ENCODE data around the gene ZBTB49. TPM values are rescaled to one million over a fixed set of nuclear protein-coding genes. Genes with fewer than 3 reads are reported as not detected.
"Not testable (repeated sequence)": the region's sequence is repeated elsewhere in the genome, so short reads cannot be mapped to it uniquely, and the experiment has no call there.

Gene ZBTB49
- total RNA-seq, 2 donors from 2014 or later, result 8.4 to 10.2 TPM

GRCh38 chr4:4339504-4340085, 49.5 kb downstream of the ZBTB49 start:
- H3K4me3 ChIP-seq, result no peak overlapping the region
- no peaks in the 10 kb centered on the region for H3K9me3 ChIP-seq
- ATAC-seq (ENCODE audit: insufficient number of reproducible peaks, low FRiP score, low read depth), result no peak
- H3K36me3 ChIP-seq, result no peaks in the 10 kb centered on the region
- TF ChIP-seq, protein P1, sequence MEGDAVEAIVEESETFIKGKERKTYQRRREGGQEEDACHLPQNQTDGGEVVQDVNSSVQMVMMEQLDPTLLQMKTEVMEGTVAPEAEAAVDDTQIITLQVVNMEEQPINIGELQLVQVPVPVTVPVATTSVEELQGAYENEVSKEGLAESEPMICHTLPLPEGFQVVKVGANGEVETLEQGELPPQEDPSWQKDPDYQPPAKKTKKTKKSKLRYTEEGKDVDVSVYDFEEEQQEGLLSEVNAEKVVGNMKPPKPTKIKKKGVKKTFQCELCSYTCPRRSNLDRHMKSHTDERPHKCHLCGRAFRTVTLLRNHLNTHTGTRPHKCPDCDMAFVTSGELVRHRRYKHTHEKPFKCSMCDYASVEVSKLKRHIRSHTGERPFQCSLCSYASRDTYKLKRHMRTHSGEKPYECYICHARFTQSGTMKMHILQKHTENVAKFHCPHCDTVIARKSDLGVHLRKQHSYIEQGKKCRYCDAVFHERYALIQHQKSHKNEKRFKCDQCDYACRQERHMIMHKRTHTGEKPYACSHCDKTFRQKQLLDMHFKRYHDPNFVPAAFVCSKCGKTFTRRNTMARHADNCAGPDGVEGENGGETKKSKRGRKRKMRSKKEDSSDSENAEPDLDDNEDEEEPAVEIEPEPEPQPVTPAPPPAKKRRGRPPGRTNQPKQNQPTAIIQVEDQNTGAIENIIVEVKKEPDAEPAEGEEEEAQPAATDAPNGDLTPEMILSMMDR (IDR thresholded peaks at IDR 0.05), result no peak
- H3K4me1 ChIP-seq (ENCODE audit: control insufficient read depth in 1 of 2, low read depth in 2 of 2), result no peaks in the 10 kb centered on the region
- no peak for DNase-seq (ENCODE audit: low spot score)
- no peaks in the 10 kb centered on the region for H3K27me3 ChIP-seq (replicated peaks; ENCODE audit: insufficient read depth)
- H3K27ac ChIP-seq, result no peak overlapping the region

- no peak overlapping the region for H3K4me3 ChIP-seq
- H3K27ac ChIP-seq, result no peak overlapping the region
- H3K27me3 ChIP-seq (replicated peaks; ENCODE audit: insufficient read depth), result no peaks in the 10 kb centered on the region
- ATAC-seq (ENCODE audit: insufficient number of reproducible peaks, low FRiP score, low read depth) (no peak), DNase-seq (ENCODE audit: low spot score) (no peak)
- no peaks in the 10 kb centered on the region for H3K36me3 ChIP-seq
- H3K4me1 ChIP-seq (ENCODE audit: control insufficient read depth in 1 of 2, low read depth in 2 of 2), result no peaks in the 10 kb centered on the region
- TF ChIP-seq, protein P1 (IDR thresholded peaks at IDR 0.05), result no peak
- H3K9me3 ChIP-seq, result no peaks in the 10 kb centered on the region
Observed at GRCh38 chr4:4341861-4342650, 52.0 kb downstream of the ZBTB49 start.

DNA sequence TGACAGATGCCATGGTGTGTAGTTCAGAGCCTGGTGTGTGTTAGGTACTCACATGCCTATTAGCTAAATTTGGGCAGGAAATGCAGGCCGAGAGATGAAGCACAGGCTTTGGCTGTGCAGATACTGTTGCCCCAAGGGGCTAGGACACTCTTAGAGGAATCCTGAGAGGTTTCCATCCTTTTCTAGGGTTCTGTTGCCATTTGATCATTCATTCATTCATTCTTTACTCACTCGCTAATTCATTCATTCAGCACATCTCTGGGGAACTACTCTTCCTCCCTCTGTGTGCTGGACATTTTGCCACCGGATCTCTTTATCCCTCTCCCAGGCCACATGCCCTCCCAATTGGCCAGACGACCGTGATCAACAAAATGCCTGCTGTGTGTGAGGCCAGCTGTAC, 53.0 kb downstream of the ZBTB49 start:
- H3K27ac ChIP-seq, result no peak overlapping the region
- H3K4me1 ChIP-seq (ENCODE audit: control insufficient read depth in 1 of 2, low read depth in 2 of 2), result no peaks in the 10 kb centered on the region
- no peak for ATAC-seq (ENCODE audit: insufficient number of reproducible peaks, low FRiP score, low read depth)
- no peak for DNase-seq (ENCODE audit: low spot score)
- H3K9me3 ChIP-seq, result no peaks in the 10 kb centered on the region
- TF ChIP-seq, protein P1 (IDR thresholded peaks at IDR 0.05), result no peak
- no peak overlapping the region for H3K4me3 ChIP-seq
- H3K36me3 ChIP-seq, result no peaks in the 10 kb centered on the region
- no peaks in the 10 kb centered on the region for H3K27me3 ChIP-seq (replicated peaks; ENCODE audit: insufficient read depth)

DNA sequence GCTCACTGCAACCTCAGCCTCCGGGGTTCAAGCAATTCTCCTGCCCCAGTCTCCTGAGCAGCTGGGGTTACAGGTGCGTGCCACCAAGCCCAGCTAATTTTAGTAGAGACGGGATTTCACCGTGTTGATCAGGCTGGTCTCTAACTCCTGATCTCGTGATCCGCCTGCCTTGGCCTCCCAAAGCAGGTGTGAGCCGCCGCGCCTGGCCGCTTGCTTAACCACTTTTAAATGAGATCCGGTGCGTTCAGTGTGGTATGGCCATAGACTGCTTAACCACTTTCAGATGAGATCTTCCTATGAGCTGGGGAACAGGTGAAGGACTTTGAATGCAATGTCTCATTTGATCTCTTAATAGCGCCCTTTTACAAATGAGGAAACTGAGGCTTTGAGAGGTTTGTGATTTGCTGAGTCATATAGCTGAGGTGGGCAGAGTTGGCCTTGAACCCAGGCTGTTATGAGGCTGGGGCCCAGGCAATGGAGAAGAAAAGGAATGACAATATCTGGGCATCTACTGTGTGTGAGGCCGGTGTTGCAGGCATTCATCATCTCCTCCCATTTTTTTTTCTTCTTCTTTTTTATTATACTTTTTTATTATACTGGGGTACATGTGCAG, 55.0 kb downstream of the ZBTB49 start:
- TF ChIP-seq, protein P1 (IDR thresholded peaks at IDR 0.05), result no peak
- Histone ChIP-seq H3K27me3 (replicated peaks; ENCODE audit: insufficient read depth) (no peaks in the 10 kb centered on the region), H3K27ac (no peak overlapping the region), H3K9me3 (no peaks in the 10 kb centered on the region), H3K36me3 (no peaks in the 10 kb centered on the region), H3K4me3 (no peak overlapping the region), H3K4me1 (ENCODE audit: control insufficient read depth in 1 of 2, low read depth in 2 of 2) (no peaks in the 10 kb centered on the region)
- ATAC-seq (ENCODE audit: insufficient number of reproducible peaks, low FRiP score, low read depth) (no peak), DNase-seq (ENCODE audit: low spot score) (no peak)

GRCh38 chr4:4347585-4347984, 57.5 kb downstream of the ZBTB49 start:
- Histone ChIP-seq H3K27ac (no peak overlapping the region), H3K4me3 (no peak overlapping the region), H3K9me3 (no peaks in the 10 kb centered on the region), H3K4me1 (ENCODE audit: control insufficient read depth in 1 of 2, low read depth in 2 of 2) (no peaks in the 10 kb centered on the region), H3K36me3 (no peaks in the 10 kb centered on the region), H3K27me3 (replicated peaks; ENCODE audit: insufficient read depth) (no peaks in the 10 kb centered on the region)
- DNase-seq (ENCODE audit: low spot score), result no peak
- ATAC-seq (ENCODE audit: insufficient number of reproducible peaks, low FRiP score, low read depth), result no peak
- TF ChIP-seq, protein P1 (IDR thresholded peaks at IDR 0.05), result no peak

DNA sequence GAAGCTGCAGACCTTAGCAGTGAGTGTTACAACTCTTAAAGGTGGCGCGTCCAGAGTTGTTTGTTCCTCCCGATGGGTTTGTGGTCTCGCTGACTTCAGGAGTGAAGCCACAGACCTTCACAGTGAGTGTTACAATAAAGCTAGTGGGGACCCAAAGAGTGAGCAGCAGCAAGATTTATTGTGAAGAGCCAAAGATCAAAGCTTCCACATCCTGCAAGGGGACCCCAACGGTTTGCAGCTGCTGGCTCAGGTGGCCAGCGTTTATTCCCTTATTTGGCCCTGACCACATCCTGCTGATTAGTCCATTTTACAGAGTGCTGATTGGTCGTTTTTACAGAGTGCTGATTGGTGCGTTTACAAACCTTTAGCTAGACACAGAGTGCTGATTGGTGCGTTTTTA, 58.5 kb downstream of the ZBTB49 start:
- not testable (repeated sequence) for H3K9me3 ChIP-seq; H3K36me3 ChIP-seq; H3K4me1 ChIP-seq (ENCODE audit: control insufficient read depth in 1 of 2, low read depth in 2 of 2); H3K4me3 ChIP-seq; ATAC-seq (ENCODE audit: insufficient number of reproducible peaks, low FRiP score, low read depth); H3K27me3 ChIP-seq (replicated peaks; ENCODE audit: insufficient read depth); H3K27ac ChIP-seq; DNase-seq (ENCODE audit: low spot score)
